Omental fat pad (tissue), 4 donors: ENCODE results near the gene PID1. TPM values are rescaled to one million over a fixed set of nuclear protein-coding genes. Genes with fewer than 3 reads are reported as not detected.

Source experiments
- ATAC-seq: fragments of 150-250 bp; one replicate; pipeline ENCODE4 v1.9.1; 2016; ENCODE audit warnings: mild to moderate bottlenecking, moderate library complexity; ENCODE audit not compliant: low FRiP score
- DNase-seq: peaks from one replicate; pipeline ENCODE4 v3.0.0-alpha.2; 2019; ENCODE audit warnings: low spot score
- total RNA-seq, 4 donors: library from RNA; depleted of rRNA; stranded (reverse); fragments of >200 nt; gene quantifications; one replicate each; pipeline ENCODE4 v1.1.0, GENCODE V29; 2016
- TF ChIP-seq, protein P1 (sequence below), 3 donors: fragments of 450-650 bp; IDR thresholded peaks; one replicate each; pipeline ENCODE4 v1.5.1; 2016 to 2017; ENCODE audit warnings: antibody characterized with exemption in 3 of 3, mild to moderate bottlenecking in 3 of 3, moderate library complexity in 2 of 3

The PID1 gene
- total RNA-seq, 4 donors from 2014 or later = 20.7 to 98.7 (median 59.1) TPM

DNA sequence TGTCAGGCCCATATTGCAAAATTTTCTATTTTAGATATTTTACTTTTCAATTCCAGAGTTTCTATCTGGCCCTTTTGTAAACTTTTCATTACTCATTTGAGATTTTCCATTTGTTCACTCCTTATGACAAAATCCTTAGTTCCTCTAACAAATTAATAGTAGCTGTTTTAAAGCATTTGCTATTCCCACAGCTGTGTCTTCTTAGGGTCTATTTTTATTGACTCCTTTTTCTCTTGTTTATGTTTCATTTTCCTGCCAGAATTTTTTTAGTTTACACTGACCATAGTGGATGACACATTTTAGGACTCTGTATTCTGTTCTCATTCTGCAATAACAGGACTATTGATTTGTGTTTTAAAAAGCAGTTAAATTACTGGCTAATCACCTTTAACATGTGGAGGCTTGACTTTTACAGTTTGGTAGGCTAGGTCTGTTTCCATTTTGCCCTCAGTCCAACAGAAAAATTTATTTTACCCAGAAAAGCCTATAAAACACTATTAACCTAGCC, 30.0 kb downstream of the PID1 start:
- TF ChIP-seq, protein P1, sequence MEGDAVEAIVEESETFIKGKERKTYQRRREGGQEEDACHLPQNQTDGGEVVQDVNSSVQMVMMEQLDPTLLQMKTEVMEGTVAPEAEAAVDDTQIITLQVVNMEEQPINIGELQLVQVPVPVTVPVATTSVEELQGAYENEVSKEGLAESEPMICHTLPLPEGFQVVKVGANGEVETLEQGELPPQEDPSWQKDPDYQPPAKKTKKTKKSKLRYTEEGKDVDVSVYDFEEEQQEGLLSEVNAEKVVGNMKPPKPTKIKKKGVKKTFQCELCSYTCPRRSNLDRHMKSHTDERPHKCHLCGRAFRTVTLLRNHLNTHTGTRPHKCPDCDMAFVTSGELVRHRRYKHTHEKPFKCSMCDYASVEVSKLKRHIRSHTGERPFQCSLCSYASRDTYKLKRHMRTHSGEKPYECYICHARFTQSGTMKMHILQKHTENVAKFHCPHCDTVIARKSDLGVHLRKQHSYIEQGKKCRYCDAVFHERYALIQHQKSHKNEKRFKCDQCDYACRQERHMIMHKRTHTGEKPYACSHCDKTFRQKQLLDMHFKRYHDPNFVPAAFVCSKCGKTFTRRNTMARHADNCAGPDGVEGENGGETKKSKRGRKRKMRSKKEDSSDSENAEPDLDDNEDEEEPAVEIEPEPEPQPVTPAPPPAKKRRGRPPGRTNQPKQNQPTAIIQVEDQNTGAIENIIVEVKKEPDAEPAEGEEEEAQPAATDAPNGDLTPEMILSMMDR (IDR thresholded peaks at IDR 0.05) = no peak
- no peak for ATAC-seq

DNA sequence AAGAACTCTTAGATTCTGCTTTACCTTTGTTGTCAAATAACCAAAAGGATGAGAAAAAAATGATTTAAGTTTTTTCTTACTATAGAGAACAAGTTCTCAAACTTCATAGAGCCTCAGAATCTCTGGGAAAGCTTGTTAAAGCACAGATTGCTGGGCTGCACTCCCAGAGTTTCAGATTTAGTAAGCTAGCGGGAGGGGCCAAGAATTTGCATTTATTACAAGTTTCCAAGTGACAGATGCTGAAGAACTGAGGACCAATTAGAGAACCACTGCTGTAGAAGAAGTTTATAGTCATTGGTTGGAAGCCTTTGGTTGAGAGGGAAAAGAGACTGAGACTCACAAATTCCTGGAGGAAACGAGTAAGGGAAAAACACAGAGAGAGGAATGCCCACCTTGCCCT, 32.1 kb downstream of the PID1 start:
- TF ChIP-seq, protein P1 (IDR thresholded peaks at IDR 0.05) = no peak
- no peak for DNase-seq
- no peak for ATAC-seq

More for the DNA sequence above, 30.0 kb downstream of the PID1 start:
- no peak for DNase-seq

DNA sequence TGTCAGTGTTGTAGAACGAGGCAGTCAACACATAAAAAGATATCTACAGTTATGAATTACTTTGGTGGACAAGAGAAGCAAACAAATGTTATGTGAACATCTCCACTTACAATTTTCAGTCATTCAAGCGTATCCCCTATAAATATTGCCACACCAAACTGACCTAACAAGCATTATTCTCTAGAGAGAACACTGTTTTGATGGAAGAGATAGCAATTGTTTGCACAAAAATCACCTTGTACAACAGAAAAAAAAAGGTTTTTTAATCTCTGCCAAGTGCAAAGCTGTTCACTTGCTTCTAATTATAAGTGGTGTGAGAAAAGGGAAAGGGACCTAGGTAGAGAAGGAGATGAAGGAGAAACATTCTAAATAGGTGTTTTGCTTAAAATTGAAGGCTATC, 33.8 kb downstream of the PID1 start:
- TF ChIP-seq, protein P1 (IDR thresholded peaks at IDR 0.05) = no peak
- ATAC-seq (no peak), DNase-seq (no peak)

DNA sequence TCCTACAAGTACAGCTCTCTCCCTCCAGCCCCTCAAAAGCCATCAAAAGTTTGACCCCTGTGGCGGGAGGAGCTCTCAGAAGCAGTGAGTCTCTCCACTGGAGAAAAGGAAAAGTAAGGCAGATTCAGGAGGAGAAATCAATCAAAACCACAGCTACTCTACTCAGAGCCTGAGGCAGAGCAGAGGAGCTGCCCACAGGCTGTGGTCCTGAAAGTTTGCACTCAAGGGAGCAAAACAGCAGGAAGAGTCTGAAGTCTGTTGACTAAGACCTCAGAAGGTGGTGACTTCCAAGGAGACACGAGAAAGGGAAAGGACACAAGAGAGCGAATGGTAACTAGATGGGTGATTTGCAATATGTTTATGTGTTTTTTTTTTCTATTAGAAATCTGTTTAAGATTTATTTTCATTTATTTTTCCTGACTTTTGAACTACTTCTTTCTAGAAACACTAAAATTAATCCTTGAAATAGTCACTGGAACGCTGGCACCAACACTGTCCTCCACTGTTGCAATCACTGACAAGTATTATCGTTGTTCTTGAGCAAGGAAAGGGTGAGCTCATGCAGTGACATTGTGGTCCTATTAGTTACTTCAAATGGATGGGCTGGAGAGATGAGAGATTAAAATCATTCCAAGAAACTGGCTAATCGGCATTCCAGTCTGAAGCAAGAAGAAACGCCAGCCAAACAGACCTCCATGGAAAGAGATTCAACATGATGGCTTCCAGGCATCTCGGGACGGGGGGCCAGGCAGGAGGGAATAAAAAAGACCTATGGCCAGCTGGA, 35.8 kb downstream of the PID1 start:
- TF ChIP-seq, protein P1 (IDR thresholded peaks at IDR 0.05) = no peak
- ATAC-seq (no peak), DNase-seq (no peak)

DNA sequence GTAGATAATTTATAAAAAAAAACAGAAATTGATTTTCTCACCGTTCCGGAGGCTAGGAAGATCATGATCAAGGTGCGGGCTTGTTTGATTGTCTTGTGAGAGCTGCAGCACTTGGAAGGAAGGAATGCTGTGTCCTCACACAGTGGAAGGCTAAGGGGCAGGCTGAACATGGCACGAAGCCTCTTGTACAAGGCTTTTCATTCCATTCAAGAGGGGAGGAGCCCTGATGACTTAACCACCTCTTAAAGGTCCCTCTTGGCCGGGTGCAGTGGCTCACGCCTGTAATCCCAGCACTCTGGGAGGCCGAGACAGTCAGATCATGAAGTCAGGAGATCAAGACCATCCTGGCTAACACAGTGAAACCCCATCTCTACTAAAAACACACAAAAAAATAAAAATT, 39.2 kb downstream of the PID1 start:
- ATAC-seq = no peak
- TF ChIP-seq, protein P1 (IDR thresholded peaks at IDR 0.05) = no peak
- DNase-seq = no peak

DNA sequence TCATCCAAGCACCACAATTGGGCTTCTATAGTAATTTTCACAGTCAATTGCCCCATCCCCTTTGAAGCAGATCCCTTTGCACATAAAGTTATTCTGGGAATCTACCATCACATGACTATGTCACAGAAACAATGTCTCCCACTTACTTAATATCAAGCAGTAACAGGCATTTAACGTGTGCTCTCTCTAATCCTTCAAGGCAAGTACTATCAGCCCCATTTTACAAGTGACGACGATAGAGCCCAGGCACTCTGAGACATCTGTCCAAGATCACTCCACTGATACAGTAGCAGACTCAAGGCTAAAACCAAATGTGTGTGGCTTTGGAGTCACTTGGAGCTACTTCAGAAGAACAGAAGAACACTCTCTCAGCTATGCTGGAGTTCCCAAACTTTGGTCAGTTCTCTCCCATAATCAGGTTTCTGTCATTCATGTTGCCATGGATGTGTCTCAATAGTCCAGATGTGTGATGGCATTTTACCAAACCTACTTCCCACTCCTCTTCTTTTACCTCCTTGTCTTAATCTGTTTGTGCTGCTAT, 39.7 kb downstream of the PID1 start:
- no peak for ATAC-seq
- TF ChIP-seq, protein P1 (IDR thresholded peaks at IDR 0.05) = no peak
- DNase-seq = no peak

DNA sequence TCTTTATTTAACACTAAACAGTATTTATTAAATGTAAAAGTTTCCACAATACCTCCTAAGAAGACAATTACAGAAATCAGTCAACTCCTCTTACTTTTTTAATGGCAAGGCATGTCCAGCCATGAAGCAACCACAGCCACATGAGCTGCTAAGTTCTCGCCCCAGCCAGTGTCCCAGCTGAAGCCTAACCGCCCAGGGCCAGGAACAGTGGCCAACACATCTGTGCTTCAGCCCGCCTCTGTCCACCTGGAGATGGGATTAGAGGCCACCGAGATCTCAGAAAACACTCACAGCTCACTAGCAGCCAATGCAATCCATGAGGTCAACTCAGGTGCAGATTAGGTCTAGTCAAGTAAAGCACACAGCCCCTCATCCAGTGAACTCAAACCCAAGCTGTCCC, 40.2 kb downstream of the PID1 start:
- DNase-seq (no peak), ATAC-seq (no peak)
- TF ChIP-seq, protein P1 (IDR thresholded peaks at IDR 0.05) = no peak
